ENCODE results near the gene EVL.
"Not testable (repeated sequence)": the region's sequence is repeated elsewhere in the genome, so short reads cannot be mapped to it uniquely, and the experiment has no call there.

EVL gene

GRCh38 chr14:100180671-100181070, 115.4 kb downstream of the EVL start:
- DNase-seq, result not testable (repeated sequence)

DNA sequence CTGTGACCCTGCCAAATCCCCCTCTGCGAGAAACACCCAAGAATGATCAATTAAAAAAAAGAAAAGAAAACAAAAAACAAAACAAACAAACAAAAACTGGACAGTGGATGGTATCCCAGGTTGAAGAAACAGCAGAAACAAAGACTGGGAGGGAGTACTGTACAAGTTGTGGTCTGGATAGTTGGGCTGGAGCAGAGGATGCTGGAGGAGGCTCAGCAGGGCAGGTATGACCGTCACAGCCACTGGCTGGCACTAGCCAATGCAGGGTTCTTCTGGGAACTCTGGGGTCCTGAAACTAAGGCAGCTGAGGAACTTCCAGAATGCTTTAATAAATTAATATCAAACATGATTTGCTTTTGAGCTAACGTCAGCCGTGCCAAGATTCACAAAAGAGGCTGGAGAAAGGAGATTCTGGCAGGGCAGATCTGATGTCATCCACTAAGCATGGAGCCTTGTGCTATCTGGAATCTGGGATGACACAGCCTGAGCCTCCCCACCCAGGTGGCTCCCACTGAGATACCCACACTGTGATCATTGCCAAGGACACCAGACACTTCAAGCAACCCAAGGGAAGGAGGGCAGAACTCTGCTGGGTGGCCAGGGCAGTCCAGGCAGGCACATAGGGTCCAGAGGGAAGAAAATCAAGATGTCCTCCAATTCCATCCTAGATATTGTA, 116.8 kb downstream of the EVL start:
- DNase-seq, result not testable (repeated sequence)

DNA sequence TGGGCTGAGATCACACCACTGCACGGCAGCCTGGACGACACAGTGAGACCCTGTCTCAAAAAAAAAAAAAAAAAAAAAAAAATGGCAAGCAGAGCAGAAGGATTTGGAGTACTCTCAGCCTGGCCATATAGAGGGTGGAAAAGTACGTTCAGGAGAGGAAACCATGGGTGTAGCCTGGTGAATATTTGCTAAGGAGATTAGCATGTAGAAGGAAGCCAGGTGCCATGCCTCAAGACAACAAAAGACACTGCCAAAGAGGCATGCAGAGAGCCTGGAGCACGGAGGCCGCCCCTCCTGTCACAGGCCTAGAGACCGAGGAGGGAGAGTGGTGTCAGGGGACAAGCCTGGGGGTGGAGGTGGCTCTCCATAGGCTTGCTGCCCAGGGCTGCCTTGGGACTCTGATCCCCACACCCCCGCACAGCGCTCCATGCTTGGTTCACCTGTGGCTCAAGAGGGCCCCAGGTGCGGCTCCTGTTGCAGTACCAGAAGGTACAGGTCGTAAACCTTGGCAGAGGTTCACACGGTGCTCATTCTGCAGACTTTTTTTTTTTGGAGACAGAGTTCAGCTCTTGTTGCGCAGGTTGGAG, 122.1 kb downstream of the EVL start:
- no peak for DNase-seq

- DNase-seq, result no peak
Observed at GRCh38 chr14:100188392-100189030, 123.3 kb downstream of the EVL start.

- DNase-seq, result no peak
Observed at GRCh38 chr14:100190126-100190525, 124.9 kb downstream of the EVL start.

DNA sequence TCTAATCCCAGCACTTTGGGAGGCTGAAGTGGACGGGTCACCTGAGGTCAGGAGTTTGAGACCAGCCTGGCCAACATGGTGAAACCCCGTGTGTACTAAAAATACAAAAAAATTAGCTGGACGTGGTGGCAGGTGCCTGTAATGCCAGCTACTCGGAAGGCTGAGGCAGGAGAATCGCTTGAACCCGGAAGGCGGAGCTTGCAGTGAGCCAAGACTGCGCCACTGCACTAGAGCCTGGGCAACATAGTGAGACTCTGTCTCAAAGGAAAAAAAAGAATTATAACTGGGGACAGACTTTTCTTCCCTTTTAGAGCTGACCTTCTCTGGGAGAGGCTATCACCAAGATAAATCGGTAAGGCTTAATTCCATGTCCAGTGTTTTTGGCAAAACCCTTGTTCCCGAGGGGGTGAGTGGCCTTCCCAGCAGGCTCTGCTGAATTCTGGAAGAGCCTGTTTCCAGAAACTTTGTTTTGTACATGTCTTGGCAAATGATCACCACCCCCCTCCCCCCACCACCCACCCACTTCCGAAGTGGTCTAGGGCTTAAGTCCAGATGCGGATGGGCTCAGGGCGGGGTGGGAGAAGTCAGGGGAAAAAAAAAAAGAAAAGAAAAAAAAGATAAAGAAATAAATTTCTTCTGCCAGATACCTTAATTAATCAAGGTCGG, 126.5 kb downstream of the EVL start:
- DNase-seq, result no peak

DNA sequence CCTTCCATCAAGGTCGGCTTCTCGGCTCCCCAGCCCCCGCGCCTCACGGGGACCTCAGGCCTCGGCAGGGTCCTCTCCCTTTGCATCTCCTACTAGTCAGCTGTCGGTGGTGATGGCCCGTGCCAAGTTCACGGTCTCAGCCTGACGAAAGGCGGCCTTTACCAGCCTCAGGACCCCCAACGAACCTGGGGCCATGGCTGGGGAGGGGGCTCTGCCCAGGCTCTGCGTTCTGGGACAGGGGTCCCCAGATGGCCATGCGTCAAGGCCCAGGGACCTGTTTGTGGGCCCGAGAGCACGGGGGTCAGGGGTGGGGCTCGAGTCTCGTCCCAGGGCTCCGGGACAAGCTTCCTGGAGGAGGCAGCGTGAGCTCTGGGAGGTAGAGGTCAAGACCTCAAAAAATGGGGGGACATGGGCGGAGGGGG, 127.0 kb downstream of the EVL start:
- DNase-seq, result no peak

- peak; percentile 99 for DNase-seq
Observed at GRCh38 chr14:100192672-100193416, 127.6 kb downstream of the EVL start.
